HepG2 (cell line): ENCODE results near the gene LDB2. TPM values are rescaled to one million over a fixed set of nuclear protein-coding genes. Genes with fewer than 3 reads are reported as not detected.
"Not testable (repeated sequence)": the region's sequence is repeated elsewhere in the genome, so short reads cannot be mapped to it uniquely, and the experiment has no call there.

Experiments
- ATAC-seq: fragments of 200-7000 bp; cut with Tn5 transposase; 3 replicates; pipeline ENCODE4 v1.9.1; 2020; ENCODE audit warnings: mild to moderate bottlenecking, moderate library complexity
- BruUV-seq: library from RNA; stranded (reverse); fragments of 400-500 nt; replicated peaks from 2 replicates; lab custom pipeline; 2021; lab: Mats Ljungman, UMichigan
- CTCF ChIA-PET: fragments of 300-600 bp; formaldehyde crosslinking; extraction: SDS; loops from one replicate; lab custom pipeline; 2021; ENCODE audit warnings: low total read pairs, inconsistent platforms, low intra/inter-chr PET ratio; lab: Yijun Ruan, JAX
- POLR2A ChIA-PET: fragments of 350-600 bp; sonication (Branson Sonifier 250); formaldehyde crosslinking; loops from one replicate; lab custom pipeline; 2020; ENCODE audit warnings: antibody characterized with exemption, inconsistent platforms; lab: Yijun Ruan, JAX
- DNase-seq: peaks from one replicate; pipeline ENCODE4 v3.0.0-alpha.2; 2015; ENCODE audit warnings: low spot score
- FAIRE-seq: peaks from 3 replicates; lab custom pipeline; 2011; peaks lifted over from hg19 to GRCh38; lab: Jason Lieb, UNC
- H2AFZ ChIP-seq: one replicate; pipeline ENCODE4 v1.6.1; 2011; ENCODE audit warnings: low read length, inconsistent platforms
- H3K27ac ChIP-seq: fragments of 300-600 bp; 3 replicates; pipeline ENCODE4 v1.8.0; 2011; ENCODE audit warnings: mixed run types, mild to moderate bottlenecking, mixed read lengths, low read length, inconsistent platforms; ENCODE audit not compliant: insufficient read depth; ENCODE audit errors: extremely low read length
- H3K27me3 ChIP-seq, 2 experiments: fragments of 200-600 bp in 1 of 2; 2 replicates in 1 of 2; 3 replicates in 1 of 2; pipeline versions ENCODE4 v1.6.0 to v1.8.0; 2011; ENCODE audit warnings: low read length in 2 of 2, mild to moderate bottlenecking in 2 of 2, moderate library complexity in 2 of 2, inconsistent platforms in 1 of 2; ENCODE audit not compliant: insufficient read depth in 2 of 2, control insufficient read depth in 1 of 2
- H3K36me3 ChIP-seq, 2 experiments: fragments of 200-600 bp in 1 of 2; replicated peaks in 1 of 2; 2 replicates in 1 of 2; 3 replicates in 1 of 2; pipeline versions ENCODE4 v1.5.1 to v1.8.0; 2011; ENCODE audit warnings: low read length in 2 of 2, inconsistent platforms in 1 of 2; ENCODE audit not compliant: insufficient read depth in 2 of 2, control insufficient read depth in 1 of 2
- H3K4me1 ChIP-seq: 2 replicates; pipeline ENCODE4 v1.5.1; 2012; ENCODE audit warnings: low read length, inconsistent platforms; ENCODE audit not compliant: insufficient read depth
- H3K4me2 ChIP-seq: 2 replicates; pipeline ENCODE4 v1.6.0; 2011; ENCODE audit warnings: low read depth, low read length, inconsistent platforms
- H3K4me3 ChIP-seq, 3 experiments: fragments of 200-600 bp in 1 of 3; sonication (generic), shearing (Covaris generic) in 1 of 3; replicated peaks in 1 of 3; 2 replicates each; pipeline ENCODE4 v1.5.1; 2011 to 2016; ENCODE audit warnings: low read length in 3 of 3, inconsistent platforms in 2 of 3, low read depth in 2 of 3, mild to moderate bottlenecking in 2 of 3, control low read depth in 1 of 3, mixed read lengths in 1 of 3; ENCODE audit not compliant: insufficient read depth in 1 of 3
- H3K79me2 ChIP-seq: one replicate; pipeline ENCODE4 v1.6.1; 2011; ENCODE audit warnings: low read length, inconsistent platforms; ENCODE audit not compliant: insufficient read depth
- H3K9ac ChIP-seq: 2 replicates; pipeline ENCODE4 v1.6.0; 2011; ENCODE audit warnings: mild to moderate bottlenecking, low read depth, low read length, inconsistent platforms; ENCODE audit not compliant: insufficient read depth
- H3K9me3 ChIP-seq: 2 replicates; pipeline ENCODE4 v1.5.1; 2012; ENCODE audit warnings: mild to moderate bottlenecking, low read length
- H4K20me1 ChIP-seq: 2 replicates; pipeline ENCODE4 v1.6.0; 2011; ENCODE audit warnings: inconsistent platforms, mild to moderate bottlenecking, low read length, moderate library complexity; ENCODE audit not compliant: insufficient read depth
- ZNF136 ChIP-seq: sonication (generic); formaldehyde crosslinking; IDR thresholded peaks from 2 replicates; pipeline ENCODE4 v1.8.1; 2022; ENCODE audit warnings: low read depth, mild to moderate bottlenecking, moderate library complexity, missing genetic modification reagents
- ZNF713 ChIP-seq: sonication (generic); formaldehyde crosslinking; IDR thresholded peaks from 2 replicates; pipeline ENCODE4 v1.4.0; 2020; ENCODE audit warnings: mild to moderate bottlenecking, missing genetic modification reagents
- WGBS: methylation state at CpG from one replicate; pipeline ENCODE4 v1.1.6; 2017; ENCODE audit warnings: low lambda C conversion rate; 5-methylcytosine and 5-hydroxymethylcytosine counted together
- in situ Hi-C: cut with HindIII; loops from 2 replicates; pipeline ENCODE4 v1.10.0; 2017; ENCODE audit warnings: low pct_unique_long_range_greater_than_20kb; ENCODE audit not compliant: extremely low pct_ligation_motif_present
- intact Hi-C: fragments of 100-400 bp; cut with micrococcal nuclease; formaldehyde crosslinking; loops from one replicate; pipeline ENCODE4 v1.10.0; 2022; ENCODE audit not compliant: unreplicated experiment
- polyA plus RNA-seq, 8 experiments: library from polyadenylated mRNA; depleted of rRNA in 3 of 8; stranded (reverse) in 7 of 8; unstranded in 1 of 8; fragments of >200 nt; fragmentation: Illumina TruSeq in 4 of 8; extraction: Trizol in 4 of 8; gene quantifications; 2 replicates each; pipeline versions ENCODE4 v1.2.1 to v1.2.3, GENCODE V29; 2011 to 2016; ENCODE audit warnings: low read depth in 4 of 8, missing spikeins in 1 of 8, mixed read lengths in 1 of 8; ENCODE audit not compliant: insufficient read depth in 1 of 8
- total RNA-seq, 5 experiments: library from RNA; depleted of rRNA; stranded (reverse); fragments of >200 nt; fragmentation: Illumina TruSeq; extraction: Trizol; gene quantifications; 2 replicates each; pipeline ENCODE4 v1.2.3, GENCODE V29; 2016; ENCODE audit warnings: low read depth in 1 of 5
- TF ChIP-seq, protein P1 (sequence below): sonication (generic); formaldehyde crosslinking; IDR thresholded peaks from 2 replicates; pipeline ENCODE4 v1.4.0; 2020; ENCODE audit warnings: missing genetic modification reagents, borderline replicate concordance

The LDB2 gene
- total and polyA plus RNA-seq, 2 of the 13 experiments (the other 11 are each of a cell fraction or from before 2014, with no cell fraction given) = not detected

DNA sequence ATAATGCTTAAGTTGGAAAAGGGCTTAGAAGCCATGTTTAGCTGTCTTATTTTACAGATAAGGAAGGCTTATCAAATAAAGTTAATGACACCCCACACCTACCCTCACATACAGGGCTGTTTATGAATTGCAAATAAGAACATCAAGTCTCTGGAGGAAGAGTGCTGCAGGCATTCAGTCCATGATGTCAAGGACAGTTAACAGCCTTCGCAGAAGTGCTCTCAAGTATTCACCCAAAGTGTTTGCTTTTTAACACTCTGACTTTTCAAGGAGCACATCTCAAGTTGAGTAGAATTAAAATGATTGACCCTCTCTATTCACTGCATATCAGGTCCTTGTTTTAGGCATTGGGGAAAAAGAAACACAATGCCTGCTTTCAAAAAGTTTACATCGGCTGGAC, 328.7 kb downstream of the LDB2 start:
- Histone ChIP-seq H3K79me2 (no peaks in the 10 kb centered on the region), H3K4me2 (no peak overlapping the region), H4K20me1 (no peaks in the 10 kb centered on the region), H3K4me1 (no peaks in the 10 kb centered on the region), H3K27ac (no peak overlapping the region), H3K4me3 (no peak overlapping the region), H3K27me3 (no peaks in the 10 kb centered on the region), H3K9ac (no peak overlapping the region), H2AFZ (no peak overlapping the region), H3K36me3 (no peaks in the 10 kb centered on the region), H3K9me3 (no peaks in the 10 kb centered on the region)
- POLR2A ChIA-PET = no interaction called here
- BruUV-seq = no TSS peak
- intact Hi-C loops = no loop called here
- ATAC-seq (no peak), DNase-seq (no peak), FAIRE-seq (no peak)
- CTCF ChIA-PET = no interaction called here
- no peak for TF ChIP-seq ZNF713 (CRISPR knock-in tag)
- TF ChIP-seq ZNF136 (CRISPR knock-in tag) = no peak
- 21% methylated on average over 2 of the region's 2 CpGs for WGBS
- in situ Hi-C loops = no loop called here

DNA sequence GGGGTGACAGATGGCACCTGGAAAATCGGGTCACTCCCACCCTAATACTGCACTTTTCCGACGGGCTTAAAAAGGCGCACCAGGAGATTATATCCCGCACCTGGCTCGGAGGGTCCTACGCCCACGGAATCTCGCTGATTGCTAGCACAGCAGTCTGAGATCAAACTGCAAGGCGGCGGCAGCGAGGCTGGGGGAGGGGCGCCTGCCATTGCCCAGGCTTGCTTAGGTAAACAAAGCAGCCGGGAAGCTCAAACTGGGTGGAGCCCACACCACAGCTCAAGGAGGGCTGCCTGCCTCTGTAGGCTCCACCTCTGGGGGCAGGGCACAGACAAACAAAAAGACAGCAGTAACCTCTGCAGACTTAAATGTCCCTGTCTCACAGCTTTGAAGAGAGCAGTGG, 341.1 kb downstream of the LDB2 start:
- TF ChIP-seq, protein P1, sequence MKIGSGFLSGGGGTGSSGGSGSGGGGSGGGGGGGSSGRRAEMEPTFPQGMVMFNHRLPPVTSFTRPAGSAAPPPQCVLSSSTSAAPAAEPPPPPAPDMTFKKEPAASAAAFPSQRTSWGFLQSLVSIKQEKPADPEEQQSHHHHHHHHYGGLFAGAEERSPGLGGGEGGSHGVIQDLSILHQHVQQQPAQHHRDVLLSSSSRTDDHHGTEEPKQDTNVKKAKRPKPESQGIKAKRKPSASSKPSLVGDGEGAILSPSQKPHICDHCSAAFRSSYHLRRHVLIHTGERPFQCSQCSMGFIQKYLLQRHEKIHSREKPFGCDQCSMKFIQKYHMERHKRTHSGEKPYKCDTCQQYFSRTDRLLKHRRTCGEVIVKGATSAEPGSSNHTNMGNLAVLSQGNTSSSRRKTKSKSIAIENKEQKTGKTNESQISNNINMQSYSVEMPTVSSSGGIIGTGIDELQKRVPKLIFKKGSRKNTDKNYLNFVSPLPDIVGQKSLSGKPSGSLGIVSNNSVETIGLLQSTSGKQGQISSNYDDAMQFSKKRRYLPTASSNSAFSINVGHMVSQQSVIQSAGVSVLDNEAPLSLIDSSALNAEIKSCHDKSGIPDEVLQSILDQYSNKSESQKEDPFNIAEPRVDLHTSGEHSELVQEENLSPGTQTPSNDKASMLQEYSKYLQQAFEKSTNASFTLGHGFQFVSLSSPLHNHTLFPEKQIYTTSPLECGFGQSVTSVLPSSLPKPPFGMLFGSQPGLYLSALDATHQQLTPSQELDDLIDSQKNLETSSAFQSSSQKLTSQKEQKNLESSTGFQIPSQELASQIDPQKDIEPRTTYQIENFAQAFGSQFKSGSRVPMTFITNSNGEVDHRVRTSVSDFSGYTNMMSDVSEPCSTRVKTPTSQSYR (CRISPR knock-in tag) = peak; percentile 39; the same call in 1 of the 2 replicates
- H3K4me1 ChIP-seq, H3K27me3 ChIP-seq, H3K9ac ChIP-seq, BruUV-seq, H3K4me2 ChIP-seq, H2AFZ ChIP-seq, ATAC-seq, DNase-seq, POLR2A ChIA-PET, H3K36me3 ChIP-seq, in situ Hi-C loops, FAIRE-seq, H3K9me3 ChIP-seq, H3K27ac ChIP-seq, CTCF ChIA-PET, H4K20me1 ChIP-seq, intact Hi-C loops, H3K79me2 ChIP-seq: not testable (repeated sequence)
- peak overlapping the region in 1 of 3 experiments; percentile 28; a peak in 2 of 6 replicates for H3K4me3 ChIP-seq
- WGBS = 47% methylated on average over 14 of the region's 14 CpGs
